H1 (cell line): ENCODE data around the gene GPR15LG. TPM values are rescaled to one million over a fixed set of nuclear protein-coding genes. Genes with fewer than 3 reads are reported as not detected.

Experiments
- CTCF ChIA-PET: fragments of 300-600 bp; sonication (Branson Sonifier 250); formaldehyde crosslinking; loops from one replicate; lab custom pipeline; 2021; ENCODE audit not compliant: partially characterized antibody; lab: Charles Lee
- POLR2A ChIA-PET: fragments of 300-600 bp; sonication (Branson Sonifier 250); formaldehyde crosslinking; loops from one replicate; lab custom pipeline; 2021; ENCODE audit warnings: inconsistent platforms; ENCODE audit not compliant: partially characterized antibody; lab: Charles Lee
- DNase-seq, 2 experiments: peaks; one replicate each; pipeline versions ENCODE4 v3.0.0 to v3.0.0-alpha.2; 2010 to 2022; ENCODE audit warnings: low spot score in 2 of 2, low read depth in 1 of 2, mixed read lengths in 1 of 2
- FAIRE-seq: peaks from 2 replicates; lab custom pipeline; 2011; peaks lifted over from hg19 to GRCh38; lab: Jason Lieb, UNC
- H2AFZ ChIP-seq: 2 replicates; pipeline ENCODE4 v1.8.1; 2012; ENCODE audit warnings: low read length, inconsistent platforms
- H2AK5ac ChIP-seq: 2 replicates; pipeline ENCODE4 v1.6.1; 2013; ENCODE audit warnings: low read depth, low read length
- H2BK120ac ChIP-seq: replicated peaks from 2 replicates; pipeline ENCODE3; 2013; ENCODE audit warnings: low read depth, low read length, inconsistent platforms
- H2BK12ac ChIP-seq: 2 replicates; pipeline ENCODE4 v1.6.1; 2013; ENCODE audit warnings: low read depth, low read length
- H2BK15ac ChIP-seq: 2 replicates; pipeline ENCODE4 v1.6.1; 2013; ENCODE audit warnings: low read length
- H2BK20ac ChIP-seq: 2 replicates; pipeline ENCODE4 v1.6.1; 2013; ENCODE audit warnings: low read length
- H2BK5ac ChIP-seq: 2 replicates; pipeline ENCODE4 v1.6.1; 2013; ENCODE audit warnings: low read depth, low read length
- H3K14ac ChIP-seq: 2 replicates; pipeline ENCODE4 v1.6.1; 2013; ENCODE audit warnings: inconsistent platforms; ENCODE audit not compliant: insufficient read length
- H3K18ac ChIP-seq: 2 replicates; pipeline ENCODE4 v1.6.1; 2013; ENCODE audit warnings: low read length; ENCODE audit errors: extremely low read depth
- H3K23ac ChIP-seq: 2 replicates; pipeline ENCODE4 v1.6.1; 2013; ENCODE audit warnings: inconsistent platforms; ENCODE audit not compliant: insufficient read length
- H3K23me2 ChIP-seq: 2 replicates; pipeline ENCODE4 v1.6.1; 2013; ENCODE audit warnings: low read depth, low read length
- H3K27ac ChIP-seq: 2 replicates; pipeline ENCODE4 v1.6.1; 2011; ENCODE audit warnings: low read depth, low read length, inconsistent platforms
- H3K27me3 ChIP-seq, 4 experiments: replicated peaks in 1 of 4; 1 replicate in 1 of 4; 2 replicates in 3 of 4; pipeline versions ENCODE4 v1.6.1 to v1.8.1; 2011 to 2013; ENCODE audit warnings: low read length in 3 of 4, mild to moderate bottlenecking in 3 of 4, inconsistent platforms in 2 of 4, mixed read lengths in 2 of 4, moderate library complexity in 1 of 4; ENCODE audit not compliant: control insufficient read depth in 3 of 4, insufficient read depth in 3 of 4; ENCODE audit errors: extremely low read depth in 1 of 4
- H3K36me3 ChIP-seq, 4 experiments: 2 replicates each; pipeline versions ENCODE4 v1.6.1 to v1.8.1; 2011 to 2013; ENCODE audit warnings: mild to moderate bottlenecking in 4 of 4, low read length in 3 of 4, moderate library complexity in 2 of 4, control low read depth in 1 of 4, inconsistent platforms in 1 of 4; ENCODE audit not compliant: insufficient read depth in 4 of 4, control insufficient read depth in 2 of 4
- H3K4ac ChIP-seq: replicated peaks from 2 replicates; pipeline ENCODE3; 2013; ENCODE audit warnings: low read length, low read depth, mixed read lengths, inconsistent platforms; ENCODE audit not compliant: insufficient read length
- H3K4me1 ChIP-seq, 4 experiments: replicated peaks in 1 of 4; 1 replicate in 1 of 4; 2 replicates in 3 of 4; pipeline versions ENCODE4 v1.6.1 to v1.8.1; 2011 to 2013; ENCODE audit warnings: low read length in 3 of 4, inconsistent platforms in 2 of 4, mixed read lengths in 1 of 4; ENCODE audit not compliant: insufficient read depth in 4 of 4, control insufficient read depth in 3 of 4
- H3K4me2 ChIP-seq, 2 experiments: 2 replicates each; pipeline versions ENCODE4 v1.6.1 to v1.8.1; 2011 to 2013; ENCODE audit warnings: low read depth in 2 of 2, low read length in 2 of 2, control low read depth in 1 of 2, inconsistent platforms in 1 of 2, mild to moderate bottlenecking in 1 of 2; ENCODE audit not compliant: insufficient read depth in 1 of 2
- H3K4me3 ChIP-seq, 4 experiments: fragments of 200-600, 300-600 bp in 1 of 4; sonication (generic), shearing (Covaris generic), sonication (Bioruptor Twin) in 1 of 4; 2 replicates each; pipeline versions ENCODE4 v1.5.1 to v1.8.1; 2011 to 2016; ENCODE audit warnings: low read length in 4 of 4, low read depth in 3 of 4, control low read depth in 2 of 4, inconsistent platforms in 2 of 4, mild to moderate bottlenecking in 2 of 4, mixed read lengths in 1 of 4, moderate library complexity in 1 of 4; ENCODE audit not compliant: insufficient read depth in 2 of 4; ENCODE audit errors: extremely low read depth in 1 of 4
- H3K56ac ChIP-seq: replicated peaks from 2 replicates; pipeline ENCODE3; 2013; ENCODE audit warnings: low read depth, mild to moderate bottlenecking, mixed read lengths, low read length, inconsistent platforms; ENCODE audit not compliant: insufficient read length
- H3K79me1 ChIP-seq: 2 replicates; pipeline ENCODE4 v1.6.1; 2013; ENCODE audit warnings: low read depth, low read length, control low read depth
- H3K79me2 ChIP-seq, 2 experiments: 2 replicates each; pipeline versions ENCODE4 v1.6.1 to v1.8.1; 2012 to 2013; ENCODE audit warnings: low read length in 2 of 2, mild to moderate bottlenecking in 2 of 2, inconsistent platforms in 1 of 2; ENCODE audit not compliant: insufficient read depth in 2 of 2, control insufficient read depth in 1 of 2
- H3K9ac ChIP-seq, 4 experiments: replicated peaks in 1 of 4; 1 replicate in 1 of 4; 2 replicates in 3 of 4; pipeline versions ENCODE4 v1.6.1 to v1.8.1; 2011 to 2013; ENCODE audit warnings: low read depth in 3 of 4, low read length in 3 of 4, control low read depth in 2 of 4, mild to moderate bottlenecking in 2 of 4, moderate library complexity in 2 of 4, inconsistent platforms in 1 of 4; ENCODE audit errors: extremely low read depth in 1 of 4
- H3K9me3 ChIP-seq, 2 experiments: 2 replicates each; pipeline versions ENCODE4 v1.6.1 to v1.8.1; 2012 to 2013; ENCODE audit warnings: mild to moderate bottlenecking in 2 of 2, moderate library complexity in 2 of 2, control low read depth in 1 of 2, inconsistent platforms in 1 of 2, low read depth in 1 of 2, low read length in 1 of 2, mixed read lengths in 1 of 2; ENCODE audit not compliant: insufficient read depth in 2 of 2
- H4K20me1 ChIP-seq, 2 experiments: replicated peaks in 1 of 2; 2 replicates each; pipeline versions ENCODE3 to v1.8.1; 2011 to 2013; ENCODE audit warnings: inconsistent platforms in 2 of 2, low read length in 2 of 2, mild to moderate bottlenecking in 1 of 2; ENCODE audit not compliant: insufficient read depth in 2 of 2, control insufficient read depth in 1 of 2
- H4K5ac ChIP-seq: 2 replicates; pipeline ENCODE4 v1.6.1; 2013; ENCODE audit warnings: low read length, low read depth, mixed read lengths, inconsistent platforms; ENCODE audit not compliant: insufficient read length
- H4K8ac ChIP-seq: 2 replicates; pipeline ENCODE4 v1.8.0; 2013; ENCODE audit warnings: mild to moderate bottlenecking, moderate library complexity, low read length, inconsistent platforms; ENCODE audit not compliant: insufficient read depth; ENCODE audit errors: extremely low read depth
- H4K91ac ChIP-seq: replicated peaks from 2 replicates; pipeline ENCODE3; 2013; ENCODE audit warnings: low read length, mixed read lengths, inconsistent platforms; ENCODE audit not compliant: insufficient read length
- BACH1 ChIP-seq: IDR thresholded peaks from 2 replicates; pipeline ENCODE4 v1.6.1; 2012; ENCODE audit warnings: low read length, improper control_type of control experiment
- CEBPB ChIP-seq: IDR thresholded peaks from 2 replicates; pipeline ENCODE4 v1.6.1; 2012; ENCODE audit warnings: low read depth, low read length
- CHD1 ChIP-seq: IDR thresholded peaks from 2 replicates; pipeline ENCODE4 v1.6.1; 2012; ENCODE audit warnings: low read depth, low read length, improper control_type of control experiment
- CTCF ChIP-seq, 3 experiments: IDR thresholded peaks; 1 replicate in 2 of 3; 2 replicates in 1 of 3; pipeline versions ENCODE4 v1.5.1 to v1.6.1; 2011; ENCODE audit warnings: low read length in 3 of 3, mild to moderate bottlenecking in 3 of 3, inconsistent platforms in 2 of 3, low read depth in 1 of 3, moderate library complexity in 1 of 3; ENCODE audit not compliant: insufficient read depth in 1 of 3; ENCODE audit errors: control extremely low read depth in 1 of 3
- FOSL1 ChIP-seq: IDR thresholded peaks from 2 replicates; pipeline ENCODE4 v1.6.1; 2011; ENCODE audit warnings: mild to moderate bottlenecking, low read depth, low read length, moderate library complexity; ENCODE audit not compliant: insufficient read depth
- POLR2A ChIP-seq, 2 experiments: IDR thresholded peaks; 1 replicate in 1 of 2; 2 replicates in 1 of 2; pipeline ENCODE4 v1.6.1; 2011; ENCODE audit warnings: low read depth in 2 of 2, low read length in 2 of 2, mild to moderate bottlenecking in 2 of 2; ENCODE audit errors: control extremely low read depth in 1 of 2
- RAD21 ChIP-seq, 2 experiments: IDR thresholded peaks in 1 of 2; conservative IDR thresholded peaks in 1 of 2; 2 replicates each; pipeline ENCODE4 v1.6.1; 2011; ENCODE audit warnings: low read depth in 2 of 2, low read length in 2 of 2, improper control_type of control experiment in 1 of 2, inconsistent platforms in 1 of 2, mild to moderate bottlenecking in 1 of 2, moderate library complexity in 1 of 2
- SAP30 ChIP-seq: fragments of 300-600 bp; sonication (generic); IDR thresholded peaks from 2 replicates; pipeline ENCODE4 v1.7.1; 2012; ENCODE audit warnings: low read length, moderate library complexity, mild to moderate bottlenecking, inconsistent platforms; ENCODE audit not compliant: insufficient read depth, insufficient replicate concordance
- SUZ12 ChIP-seq: fragments of 200-600 bp; sonication (generic); IDR thresholded peaks from 2 replicates; pipeline ENCODE4 v1.6.1; 2012; ENCODE audit warnings: mild to moderate bottlenecking, inconsistent platforms, low read length, moderate library complexity, mixed read lengths
- TCF12 ChIP-seq: IDR thresholded peaks from 2 replicates; pipeline ENCODE4 v1.6.1; 2011; ENCODE audit warnings: low read depth, mild to moderate bottlenecking, low read length
- WGBS, 2 experiments: shearing (Covaris generic) in 1 of 2; methylation state at CpG; one replicate each; pipeline versions ENCODE4 v1.1.6 to v1.1.7; 2013 to 2015; ENCODE audit warnings: low lambda C conversion rate in 2 of 2, mixed read lengths in 2 of 2, inconsistent platforms in 1 of 2, low coverage in 1 of 2, missing lambda C conversion rate in 1 of 2; ENCODE audit not compliant: insufficient replicate concordance in 2 of 2, insufficient coverage in 1 of 2, insufficient read length in 1 of 2; ENCODE audit errors: extremely low coverage in 1 of 2, missing lambda C conversion rate in 1 of 2; 5-methylcytosine and 5-hydroxymethylcytosine counted together
- polyA plus RNA-seq, 7 experiments: library from polyadenylated mRNA; depleted of rRNA in 3 of 7; stranded (reverse) in 5 of 7; unstranded in 2 of 7; fragments of >200 nt in 5 of 7; fragments of 200-250 nt in 2 of 7; gene quantifications; 1 replicate in 5 of 7; 2 replicates in 1 of 7; 4 replicates in 1 of 7; pipeline versions ENCODE4 v1.2.1 to v1.2.3, GENCODE V29; 2011 to 2013; ENCODE audit warnings: missing spikeins in 2 of 7, mixed read lengths in 2 of 7
- total RNA-seq: library from RNA; stranded (reverse); fragmentation: NEBNext Ultra II Directional; extraction: Animal tissue kit (Norgen Biotek cat#: 25700); gene quantifications from 2 replicates; pipeline ENCODE4 v1.2.1, GENCODE V29; 2021
- TF ChIP-seq, protein P1 (sequence below): IDR thresholded peaks from 2 replicates; pipeline ENCODE4 v1.6.1; 2011; ENCODE audit warnings: low read depth, mild to moderate bottlenecking, low read length; ENCODE audit not compliant: insufficient read depth

Gene GPR15LG
- total and polyA plus RNA-seq, 2 of the 8 experiments (the other 6 are each of a cell fraction or from before 2014, with no cell fraction given): not detected

GRCh38 chr10:84233940-84234339 lies 60.3 kb downstream of the GPR15LG start:
- H3K9me3 ChIP-seq: no peaks in the 10 kb centered on the region
- 84% methylated on average over 4 of the region's 4 CpGs; no CpG with 5 or more reads in 1 of the 2 experiments for WGBS, 2 experiments
- FAIRE-seq: no peak
- no peaks in the 10 kb centered on the region for H3K23me2 ChIP-seq
- no peak overlapping the region for H4K91ac ChIP-seq
- H3K79me1 ChIP-seq: no peaks in the 10 kb centered on the region
- POLR2A ChIA-PET: no interaction called here
- H2AFZ ChIP-seq: no peak overlapping the region
- no peak overlapping the region for H3K4me3 ChIP-seq
- H2BK120ac ChIP-seq: no peak overlapping the region
- H3K23ac ChIP-seq: no peak overlapping the region
- H4K8ac ChIP-seq: no peak overlapping the region
- no peak overlapping the region for H3K56ac ChIP-seq
- no peak overlapping the region for H3K27ac ChIP-seq
- CTCF ChIA-PET: interaction anchor here (0.9 to 1.7 kb wide), 10 partner anchors 9 to 174 kb away, joined by 3 to 14 read pairs (median 4); no protein-coding TSS in a partner anchor
- peaks cover 0 to 2% (median 0%) of the 10 kb centered on the region in 4 experiments; a peak in 3 of 7 replicates for H3K4me1 ChIP-seq
- DNase-seq: no peak
- no peaks in the 10 kb centered on the region for H3K36me3 ChIP-seq
- peaks cover 0 to 10% (median 7%) of the 10 kb centered on the region in 4 experiments; a peak in 5 of 7 replicates for H3K27me3 ChIP-seq
- no peak overlapping the region for H3K18ac ChIP-seq
- no peak overlapping the region for H4K5ac ChIP-seq
- H3K4me2 ChIP-seq: no peak overlapping the region
- H3K79me2 ChIP-seq: no peaks in the 10 kb centered on the region
- H2AK5ac ChIP-seq: no peak overlapping the region
- no peaks in the 10 kb centered on the region for H4K20me1 ChIP-seq
- H2BK20ac ChIP-seq: no peak overlapping the region
- H3K9ac ChIP-seq: no peak overlapping the region
- H2BK5ac ChIP-seq: no peak overlapping the region
- no peak overlapping the region for H3K4ac ChIP-seq
- no peak overlapping the region for H2BK15ac ChIP-seq
- no peak overlapping the region for H2BK12ac ChIP-seq
- no peak overlapping the region for H3K14ac ChIP-seq
- no peak for TF ChIP-seq RAD21 (IDR thresholded peaks at IDR 0.05 in 1 of 2, conservative IDR thresholded peaks at IDR 0.05 in 1 of 2; ENCODE audit: low read depth in 2 of 2, low read length in 2 of 2)
- no peak for TF ChIP-seq FOSL1
- no peak for TF ChIP-seq CHD1
- no peak for TF ChIP-seq CTCF (IDR thresholded peaks at IDR 0.05; ENCODE audit: control extremely low read depth in 1 of 3, insufficient read depth in 1 of 3, low read depth in 1 of 3, low read length in 3 of 3)
- TF ChIP-seq BACH1: no peak
- TF ChIP-seq, protein P1, sequence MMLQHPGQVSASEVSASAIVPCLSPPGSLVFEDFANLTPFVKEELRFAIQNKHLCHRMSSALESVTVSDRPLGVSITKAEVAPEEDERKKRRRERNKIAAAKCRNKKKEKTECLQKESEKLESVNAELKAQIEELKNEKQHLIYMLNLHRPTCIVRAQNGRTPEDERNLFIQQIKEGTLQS: no peak
- no peak for TF ChIP-seq SAP30
- TF ChIP-seq SUZ12: no peak
- no peak for TF ChIP-seq CEBPB
- TF ChIP-seq POLR2A (IDR thresholded peaks at IDR 0.05; ENCODE audit: control extremely low read depth in 1 of 2, low read depth in 2 of 2, low read length in 2 of 2): no peak
- no peak for TF ChIP-seq TCF12
